H1 (cell line): Measurements from ENCODE around the gene NRROS. TPM values are rescaled to one million over a fixed set of nuclear protein-coding genes. Genes with fewer than 3 reads are reported as not detected.

Experiments
- SIN3A ChIP-seq, 2 experiments: IDR thresholded peaks in 1 of 2; conservative IDR thresholded peaks in 1 of 2; 2 replicates each; pipeline ENCODE4 v1.6.1; 2011 to 2012; ENCODE audit warnings: low read length in 2 of 2, improper control_type of control experiment in 1 of 2, low read depth in 1 of 2, mild to moderate bottlenecking in 1 of 2
- TCF12 ChIP-seq: IDR thresholded peaks from 2 replicates; pipeline ENCODE4 v1.6.1; 2011; ENCODE audit warnings: low read depth, mild to moderate bottlenecking, low read length
- polyA plus RNA-seq, 7 experiments: library from polyadenylated mRNA; depleted of rRNA in 3 of 7; stranded (reverse) in 5 of 7; unstranded in 2 of 7; fragments of >200 nt in 5 of 7; fragments of 200-250 nt in 2 of 7; gene quantifications; 1 replicate in 5 of 7; 2 replicates in 1 of 7; 4 replicates in 1 of 7; pipeline versions ENCODE4 v1.2.1 to v1.2.3, GENCODE V29; 2011 to 2013; ENCODE audit warnings: missing spikeins in 2 of 7, mixed read lengths in 2 of 7
- total RNA-seq: library from RNA; stranded (reverse); fragmentation: NEBNext Ultra II Directional; extraction: Animal tissue kit (Norgen Biotek cat#: 25700); gene quantifications from 2 replicates; pipeline ENCODE4 v1.2.1, GENCODE V29; 2021

The NRROS gene
- total and polyA plus RNA-seq, 2 of the 8 experiments (the other 6 are each of a cell fraction or from before 2014, with no cell fraction given): 5.3 to 7.3 TPM

GRCh38 chr3:196670339-196670738 is 30.8 kb downstream of the NRROS start (continued):
- no peak for TF ChIP-seq TCF12
- no peak for TF ChIP-seq SIN3A (conservative IDR thresholded peaks at IDR 0.05 in 1 of 2, IDR thresholded peaks at IDR 0.05 in 1 of 2; ENCODE audit: low read depth in 1 of 2, low read length in 2 of 2)
